A549 (cell line): Measurements from ENCODE around the gene TBC1D12.

Source experiments
- CBX8 ChIP-seq: fragments of 200-600 bp; sonication (generic); IDR thresholded peaks from 2 replicates; pipeline ENCODE4 v1.6.1; 2016
- CTCF ChIP-seq: fragments of >200 bp; sonication (Bioruptor Twin); formaldehyde crosslinking; IDR thresholded peaks from 3 replicates; pipeline ENCODE4 v1.5.1; 2016
- EP300 ChIP-seq, 2 experiments: fragments of >200 bp; sonication (Bioruptor Twin); formaldehyde crosslinking; IDR thresholded peaks; 2 replicates in 1 of 2; 3 replicates in 1 of 2; pipeline ENCODE4 v1.6.1; 2016 to 2017
- ESRRA ChIP-seq: fragments of 150-350 bp; IDR thresholded peaks from 2 replicates; pipeline ENCODE4 v1.6.1; 2014; ENCODE audit warnings: mild to moderate bottlenecking, low read length, borderline replicate concordance
- KDM1A ChIP-seq: fragments of 200-600 bp; sonication (generic); IDR thresholded peaks from 2 replicates; pipeline ENCODE4 v1.6.1; 2016; ENCODE audit warnings: low read depth, mild to moderate bottlenecking
- MAX ChIP-seq: IDR thresholded peaks from 2 replicates; pipeline ENCODE4 v1.6.1; 2012
- PHF8 ChIP-seq: fragments of 200-600 bp; sonication (generic); IDR thresholded peaks from 2 replicates; pipeline ENCODE4 v1.6.1; 2016; ENCODE audit warnings: low read depth, mild to moderate bottlenecking, antibody characterized with exemption, moderate library complexity, borderline replicate concordance
- POLR2A ChIP-seq: IDR thresholded peaks from 2 replicates; pipeline ENCODE4 v1.6.1; 2012; ENCODE audit warnings: mild to moderate bottlenecking, low read length
- RFX5 ChIP-seq: fragments of 450-650 bp; IDR thresholded peaks from 2 replicates; pipeline ENCODE4 v1.7.1; 2014; ENCODE audit warnings: antibody characterized with exemption, mild to moderate bottlenecking, moderate library complexity
- RNF2 ChIP-seq: fragments of 200-600 bp; sonication (generic); IDR thresholded peaks from 2 replicates; pipeline ENCODE4 v1.6.1; 2016; ENCODE audit warnings: low read depth, mild to moderate bottlenecking, antibody characterized with exemption, moderate library complexity, borderline replicate concordance
- TF ChIP-seq, protein P1 (sequence below): fragments of >200 bp; sonication (Bioruptor Twin); formaldehyde crosslinking; IDR thresholded peaks from 3 replicates; pipeline ENCODE4 v1.6.1; 2016

DNA sequence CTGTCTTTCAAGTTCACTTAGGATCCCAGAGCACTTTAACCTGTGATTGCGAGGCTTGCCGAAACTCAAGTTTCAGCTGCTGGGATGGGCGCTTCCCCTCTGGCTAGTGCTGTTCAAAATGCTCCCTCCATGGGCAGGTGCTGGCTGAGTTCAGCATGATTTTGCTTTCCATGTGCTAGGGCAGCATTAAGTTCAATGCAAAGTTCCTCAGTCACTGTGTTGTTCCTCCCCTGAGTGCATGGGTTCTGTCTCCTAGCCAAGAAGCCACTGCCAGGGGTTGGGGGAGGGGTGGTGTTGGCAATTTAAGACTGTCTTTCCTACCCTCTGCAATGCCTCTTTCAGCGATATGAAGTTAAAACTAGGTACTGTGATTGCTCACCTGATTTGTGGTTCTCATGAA, 86.8 kb downstream of the TBC1D12 start:
- no peak for TF ChIP-seq KDM1A
- TF ChIP-seq RFX5, result no peak
- TF ChIP-seq CTCF, result no peak
- no peak for TF ChIP-seq POLR2A
- no peak for TF ChIP-seq CBX8
- no peak for TF ChIP-seq MAX
- TF ChIP-seq EP300 (IDR thresholded peaks at IDR 0.05), result no peak
- TF ChIP-seq, protein P1, sequence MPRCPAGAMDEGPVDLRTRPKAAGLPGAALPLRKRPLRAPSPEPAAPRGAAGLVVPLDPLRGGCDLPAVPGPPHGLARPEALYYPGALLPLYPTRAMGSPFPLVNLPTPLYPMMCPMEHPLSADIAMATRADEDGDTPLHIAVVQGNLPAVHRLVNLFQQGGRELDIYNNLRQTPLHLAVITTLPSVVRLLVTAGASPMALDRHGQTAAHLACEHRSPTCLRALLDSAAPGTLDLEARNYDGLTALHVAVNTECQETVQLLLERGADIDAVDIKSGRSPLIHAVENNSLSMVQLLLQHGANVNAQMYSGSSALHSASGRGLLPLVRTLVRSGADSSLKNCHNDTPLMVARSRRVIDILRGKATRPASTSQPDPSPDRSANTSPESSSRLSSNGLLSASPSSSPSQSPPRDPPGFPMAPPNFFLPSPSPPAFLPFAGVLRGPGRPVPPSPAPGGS, result no peak
- no peak for TF ChIP-seq PHF8
- no peak for TF ChIP-seq RNF2
- TF ChIP-seq ESRRA, result no peak
